NB4 (cell line): Measurements from ENCODE around the gene C3AR1.

Experiments
- DNase-seq: peaks from one replicate; pipeline ENCODE4 v3.0.0; 2010; ENCODE audit warnings: low read depth
- H3K4me3 ChIP-seq: one replicate; pipeline ENCODE4 v1.5.1; 2011; ENCODE audit warnings: mild to moderate bottlenecking, low read depth, low read length, moderate library complexity
- MYC ChIP-seq: IDR thresholded peaks from 2 replicates; pipeline ENCODE4 v1.6.1; 2011; ENCODE audit warnings: low read depth, low read length
- POLR2A ChIP-seq: IDR thresholded peaks from 2 replicates; pipeline ENCODE4 v1.6.1; 2011; ENCODE audit warnings: mild to moderate bottlenecking; ENCODE audit not compliant: insufficient read length; ENCODE audit errors: extremely low read depth
- TF ChIP-seq, protein P1 (sequence below): IDR thresholded peaks from one replicate; pipeline ENCODE4 v1.5.1; 2012; ENCODE audit warnings: low read depth, low read length
- TF ChIP-seq, protein P2 (sequence below): IDR thresholded peaks from 2 replicates; pipeline ENCODE4 v1.6.1; 2011; ENCODE audit warnings: low read depth, low read length

C3AR1 gene

DNA sequence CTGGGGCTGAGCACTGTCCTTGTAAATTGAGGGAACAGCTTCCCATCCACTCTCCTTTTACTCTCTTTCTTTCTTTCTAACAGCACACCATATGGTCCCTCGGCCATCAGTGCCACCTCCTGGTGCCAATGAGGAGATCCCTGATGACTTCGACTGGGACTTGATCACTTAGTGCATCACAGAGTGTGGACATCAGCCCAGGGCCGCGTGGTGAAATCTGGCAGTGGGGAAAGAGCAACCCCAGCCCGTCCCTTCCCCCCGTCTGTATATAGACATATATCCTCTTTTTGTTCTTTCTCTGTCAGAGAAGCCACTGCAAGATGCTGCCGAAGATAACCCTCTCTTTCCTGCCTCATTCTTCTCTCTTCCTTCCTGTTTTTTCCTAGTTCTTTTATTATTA is 13.5 kb downstream of the C3AR1 start:
- TF ChIP-seq MYC: peak; percentile 34; the same call in 1 of the 2 replicates
- TF ChIP-seq, protein P1, sequence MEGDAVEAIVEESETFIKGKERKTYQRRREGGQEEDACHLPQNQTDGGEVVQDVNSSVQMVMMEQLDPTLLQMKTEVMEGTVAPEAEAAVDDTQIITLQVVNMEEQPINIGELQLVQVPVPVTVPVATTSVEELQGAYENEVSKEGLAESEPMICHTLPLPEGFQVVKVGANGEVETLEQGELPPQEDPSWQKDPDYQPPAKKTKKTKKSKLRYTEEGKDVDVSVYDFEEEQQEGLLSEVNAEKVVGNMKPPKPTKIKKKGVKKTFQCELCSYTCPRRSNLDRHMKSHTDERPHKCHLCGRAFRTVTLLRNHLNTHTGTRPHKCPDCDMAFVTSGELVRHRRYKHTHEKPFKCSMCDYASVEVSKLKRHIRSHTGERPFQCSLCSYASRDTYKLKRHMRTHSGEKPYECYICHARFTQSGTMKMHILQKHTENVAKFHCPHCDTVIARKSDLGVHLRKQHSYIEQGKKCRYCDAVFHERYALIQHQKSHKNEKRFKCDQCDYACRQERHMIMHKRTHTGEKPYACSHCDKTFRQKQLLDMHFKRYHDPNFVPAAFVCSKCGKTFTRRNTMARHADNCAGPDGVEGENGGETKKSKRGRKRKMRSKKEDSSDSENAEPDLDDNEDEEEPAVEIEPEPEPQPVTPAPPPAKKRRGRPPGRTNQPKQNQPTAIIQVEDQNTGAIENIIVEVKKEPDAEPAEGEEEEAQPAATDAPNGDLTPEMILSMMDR: no peak
- TF ChIP-seq POLR2A: no peak
- TF ChIP-seq, protein P2, sequence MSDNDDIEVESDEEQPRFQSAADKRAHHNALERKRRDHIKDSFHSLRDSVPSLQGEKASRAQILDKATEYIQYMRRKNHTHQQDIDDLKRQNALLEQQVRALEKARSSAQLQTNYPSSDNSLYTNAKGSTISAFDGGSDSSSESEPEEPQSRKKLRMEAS: peak; percentile 69
- peak; percentile 60 for DNase-seq
- no peak overlapping the region for H3K4me3 ChIP-seq

DNA sequence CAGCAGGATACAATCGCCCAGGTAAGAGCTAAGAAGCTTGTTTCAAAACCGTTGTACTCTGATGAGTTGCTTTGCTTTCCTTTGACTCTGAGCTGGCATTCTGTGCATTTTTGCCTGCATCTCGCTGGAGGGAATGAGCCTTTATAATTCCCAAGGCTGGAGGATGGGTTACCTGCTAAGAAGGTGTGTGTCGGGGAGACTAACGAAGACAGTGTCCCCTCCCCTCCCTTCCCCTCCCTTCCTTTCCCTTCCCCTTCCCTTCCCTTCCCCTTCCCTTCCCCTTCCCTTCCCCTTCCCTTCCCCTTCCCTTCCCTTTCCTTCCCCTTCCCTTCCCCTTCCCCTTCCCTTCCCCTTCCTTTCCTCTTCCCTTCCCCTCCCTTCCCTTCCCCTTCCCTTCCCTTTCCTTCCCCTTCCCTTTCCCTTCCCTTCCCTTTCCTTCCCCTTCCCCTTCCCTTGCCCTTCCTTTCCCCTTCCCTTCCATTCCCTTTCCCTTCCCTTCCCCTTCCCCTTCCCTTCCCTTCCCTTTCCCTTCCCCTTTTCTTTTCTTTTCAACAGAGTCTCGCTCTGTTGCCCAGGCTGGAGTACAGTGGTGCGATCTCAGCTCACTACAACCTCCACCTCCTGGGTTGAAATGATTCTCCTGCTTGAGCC is 15.4 kb downstream of the C3AR1 start:
- no peak overlapping the region for H3K4me3 ChIP-seq
- DNase-seq: no peak
- TF ChIP-seq MYC (no peak), POLR2A (no peak)
- TF ChIP-seq, protein P2: no peak
- TF ChIP-seq, protein P1: no peak

DNA sequence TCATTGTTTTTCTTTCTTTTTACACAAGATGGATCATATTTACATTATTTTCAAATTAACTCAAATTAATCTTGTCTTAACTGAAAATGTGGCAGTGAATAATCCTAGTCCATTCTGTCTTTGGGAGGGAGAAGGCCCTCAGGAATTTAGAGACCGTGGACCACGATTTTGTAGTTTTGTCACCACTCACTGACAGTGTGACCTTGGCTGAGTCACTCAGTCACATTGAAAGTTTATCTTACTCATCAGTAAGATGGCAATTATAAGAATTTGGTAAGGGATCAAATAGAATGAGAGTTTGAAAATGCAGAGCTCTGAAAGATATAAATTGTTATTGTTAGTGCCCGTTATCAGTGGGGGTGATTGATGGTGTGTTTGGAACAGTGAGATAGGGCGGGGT is 17.3 kb downstream of the C3AR1 start:
- no peak overlapping the region for H3K4me3 ChIP-seq
- no peak for DNase-seq
- no peak for TF ChIP-seq POLR2A
- TF ChIP-seq MYC: no peak
- TF ChIP-seq, protein P2: no peak
- TF ChIP-seq, protein P1: no peak

DNA sequence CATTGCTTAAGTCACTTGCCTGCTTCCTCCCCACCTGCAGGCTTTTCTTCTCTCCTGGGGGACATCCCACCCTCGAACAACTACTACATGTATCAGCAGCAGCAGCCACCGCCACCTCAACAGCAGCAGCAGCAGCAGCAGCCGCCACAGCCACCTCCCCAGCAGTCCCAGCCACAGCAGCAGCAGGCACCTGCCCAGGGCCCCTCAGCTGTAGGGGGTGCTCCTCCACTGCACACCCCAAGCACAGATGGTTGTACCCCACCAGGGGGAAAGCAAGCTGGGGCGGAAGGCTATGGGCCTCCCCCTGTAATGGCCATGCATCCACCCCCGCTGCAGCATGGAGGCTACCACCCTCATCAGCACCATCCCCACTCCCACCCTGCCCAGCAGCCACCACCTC is 18.3 kb downstream of the C3AR1 start:
- H3K4me3 ChIP-seq: no peak overlapping the region
- TF ChIP-seq, protein P1: no peak
- TF ChIP-seq MYC (no peak), POLR2A (no peak)
- TF ChIP-seq, protein P2: no peak
- DNase-seq: no peak

GRCh38 chr12:8045952-8046944 is 19.9 kb downstream of the C3AR1 start:
- no peak overlapping the region for H3K4me3 ChIP-seq
- peak; percentile 80 for DNase-seq
- TF ChIP-seq, protein P2: peak; percentile 49; the same call in 1 of the 2 replicates
- TF ChIP-seq, protein P1: peak; percentile 77
- TF ChIP-seq POLR2A (no peak), MYC (peak; percentile 43; the same call in 1 of the 2 replicates)
